HCT116 (cell line): Measurements from ENCODE around the gene DYNC1I1. TPM values are rescaled to one million over a fixed set of nuclear protein-coding genes. Genes with fewer than 3 reads are reported as not detected.

Experiments
- ATAC-seq: fragments of 200-7000 bp; cut with Tn5 transposase; 2 replicates; pipeline ENCODE4 v1.9.1; 2020; ENCODE audit warnings: mild to moderate bottlenecking, moderate library complexity
- BruUV-seq: library from RNA; stranded (reverse); fragments of 400-500 nt; replicated peaks from 2 replicates; lab custom pipeline; 2021; lab: Mats Ljungman, UMichigan
- CTCF ChIA-PET: fragments of 300-600 bp; sonication (Branson Sonifier 250); formaldehyde crosslinking; loops from one replicate; lab custom pipeline; 2021; ENCODE audit warnings: antibody characterized with exemption; lab: Charles Lee
- POLR2A ChIA-PET: fragments of 300-600, 350-600 bp; sonication (Branson Sonifier 250); formaldehyde crosslinking; loops from one replicate; lab custom pipeline; 2021; ENCODE audit warnings: antibody characterized with exemption; lab: Charles Lee
- RAD21 ChIA-PET, 2 experiments: fragments of 300-600 bp; sonication (Branson Sonifier 250); formaldehyde crosslinking; loops; one replicate each; lab custom pipeline; 2023; ENCODE audit warnings: low total read pairs in 2 of 2; ENCODE audit not compliant: uncharacterized antibody in 2 of 2, unreplicated experiment in 2 of 2, low non-redundant PET in 1 of 2; lab: Charles Lee
- DNase-seq: peaks from one replicate; pipeline ENCODE4 v3.0.0-alpha.2; 2010; ENCODE audit warnings: low read depth, low spot score
- H2AFZ ChIP-seq: fragments of 200-600 bp; shearing (Covaris generic), sonication (generic); 2 replicates; pipeline ENCODE4 v1.6.1; 2017; ENCODE audit warnings: low read depth, mixed run types, mixed read lengths, antibody characterized with exemption, low read length; ENCODE audit not compliant: poor library complexity, severe bottlenecking
- H3K27ac ChIP-seq: 2 replicates; pipeline ENCODE4 v1.5.1; 2012; ENCODE audit warnings: low read depth, low read length
- H3K27me3 ChIP-seq: fragments of 200-600 bp; sonication (generic); 2 replicates; pipeline ENCODE4 v1.6.1; 2016; ENCODE audit warnings: mixed run types, low read length, mixed read lengths; ENCODE audit not compliant: insufficient read depth
- H3K36me3 ChIP-seq, 2 experiments: fragments of 200-500 bp in 1 of 2; fragments of 200-600 bp in 1 of 2; sonication (Bioruptor generic) in 1 of 2; sonication (generic) in 1 of 2; 2 replicates each; pipeline versions ENCODE4 v1.5.1 to v1.6.1; 2014 to 2016; ENCODE audit warnings: low read length in 2 of 2, inconsistent platforms in 1 of 2, mixed read lengths in 1 of 2, mixed run types in 1 of 2; ENCODE audit not compliant: insufficient read depth in 2 of 2, control insufficient read depth in 1 of 2
- H3K4me1 ChIP-seq, 2 experiments: fragments of 200-600 bp in 1 of 2; sonication (generic) in 1 of 2; 2 replicates each; pipeline versions ENCODE4 v1.5.1 to v1.6.1; 2012 to 2017; ENCODE audit warnings: low read length in 2 of 2, inconsistent platforms in 1 of 2, mild to moderate bottlenecking in 1 of 2, mixed read lengths in 1 of 2, mixed run types in 1 of 2, moderate library complexity in 1 of 2; ENCODE audit not compliant: insufficient read depth in 2 of 2, control insufficient read depth in 1 of 2
- H3K4me2 ChIP-seq: fragments of 200-600 bp; sonication (generic); 2 replicates; pipeline ENCODE4 v1.6.1; 2017; ENCODE audit warnings: mixed run types, low read length, mixed read lengths
- H3K4me3 ChIP-seq, 2 experiments: fragments of 200-600 bp in 1 of 2; sonication (generic) in 1 of 2; replicated peaks in 1 of 2; 2 replicates each; pipeline ENCODE4 v1.5.1; 2011 to 2016; ENCODE audit warnings: low read length in 2 of 2, control low read depth in 1 of 2, low read depth in 1 of 2, mild to moderate bottlenecking in 1 of 2, mixed read lengths in 1 of 2, mixed run types in 1 of 2
- H3K79me2 ChIP-seq: fragments of 200-600 bp; sonication (generic); 2 replicates; pipeline ENCODE4 v1.6.1; 2017; ENCODE audit warnings: mild to moderate bottlenecking, mixed run types, low read length, moderate library complexity, mixed read lengths; ENCODE audit not compliant: insufficient read depth
- H3K9ac ChIP-seq: fragments of 200-600 bp; sonication (generic); 2 replicates; pipeline ENCODE4 v1.6.1; 2016; ENCODE audit warnings: low read length, mixed read lengths
- H3K9me2 ChIP-seq: fragments of 200-600 bp; sonication (generic), shearing (Covaris generic); 2 replicates; pipeline ENCODE4 v1.6.1; 2017; ENCODE audit warnings: mixed run types, mild to moderate bottlenecking, moderate library complexity; ENCODE audit not compliant: insufficient read depth
- H3K9me3 ChIP-seq, 2 experiments: fragments of 200-500 bp in 1 of 2; fragments of 200-600 bp in 1 of 2; sonication (Bioruptor generic) in 1 of 2; sonication (generic) in 1 of 2; 2 replicates each; pipeline ENCODE4 v1.6.1; 2014 to 2017; ENCODE audit warnings: low read length in 2 of 2, mixed read lengths in 2 of 2, inconsistent platforms in 1 of 2, low read depth in 1 of 2, mild to moderate bottlenecking in 1 of 2, mixed run types in 1 of 2, moderate library complexity in 1 of 2; ENCODE audit not compliant: control insufficient read depth in 1 of 2, insufficient read depth in 1 of 2
- H4K20me1 ChIP-seq: fragments of 200-600 bp; sonication (generic), shearing (Covaris generic); 2 replicates; pipeline ENCODE4 v1.6.1; 2017; ENCODE audit warnings: mixed run types, mild to moderate bottlenecking, moderate library complexity; ENCODE audit not compliant: insufficient read depth
- ATF3 ChIP-seq: IDR thresholded peaks from 2 replicates; pipeline ENCODE4 v1.6.1; 2012
- CBX3 ChIP-seq: IDR thresholded peaks from 2 replicates; pipeline ENCODE4 v1.6.1; 2012; ENCODE audit warnings: low read depth
- CEBPB ChIP-seq: IDR thresholded peaks from 2 replicates; pipeline ENCODE4 v1.6.1; 2012; ENCODE audit warnings: low read depth
- EGR1 ChIP-seq: IDR thresholded peaks from 2 replicates; pipeline ENCODE4 v1.6.1; 2012; ENCODE audit warnings: low read depth
- ELF1 ChIP-seq: IDR thresholded peaks from 2 replicates; pipeline ENCODE4 v1.6.1; 2012; ENCODE audit warnings: low read depth, borderline replicate concordance
- EZH2 ChIP-seq: fragments of 200-600 bp; sonication (generic); IDR thresholded peaks from 2 replicates; pipeline ENCODE4 v1.6.1; 2017; ENCODE audit warnings: antibody characterized with exemption, mixed run types
- EZH2phosphoT487 ChIP-seq: fragments of 200-600 bp; IDR thresholded peaks from 2 replicates; pipeline ENCODE4 v1.6.1; 2018; ENCODE audit warnings: antibody characterized with exemption, borderline replicate concordance
- FOSL1 ChIP-seq: IDR thresholded peaks from 2 replicates; pipeline ENCODE4 v1.6.1; 2012; ENCODE audit warnings: low read depth
- JUND ChIP-seq: IDR thresholded peaks from 2 replicates; pipeline ENCODE4 v1.6.1; 2012
- POLR2A ChIP-seq: IDR thresholded peaks from 2 replicates; pipeline ENCODE4 v1.7.0; 2011; ENCODE audit warnings: borderline replicate concordance; ENCODE audit not compliant: insufficient read depth, insufficient read length; ENCODE audit errors: extremely low read depth
- POLR2AphosphoS5 ChIP-seq: IDR thresholded peaks from 2 replicates; pipeline ENCODE4 v1.6.1; 2011; ENCODE audit warnings: mild to moderate bottlenecking, low read depth, low read length, moderate library complexity
- RAD21 ChIP-seq: IDR thresholded peaks from 2 replicates; pipeline ENCODE4 v1.6.1; 2012; ENCODE audit warnings: low read depth, mild to moderate bottlenecking
- REST ChIP-seq: IDR thresholded peaks from 2 replicates; pipeline ENCODE4 v1.6.1; 2012; ENCODE audit warnings: low read depth
- SIN3A ChIP-seq: IDR thresholded peaks from 2 replicates; pipeline ENCODE4 v1.6.1; 2012; ENCODE audit warnings: low read depth
- SP1 ChIP-seq: IDR thresholded peaks from 2 replicates; pipeline ENCODE4 v1.6.1; 2012; ENCODE audit warnings: low read depth
- SRF ChIP-seq: IDR thresholded peaks from 2 replicates; pipeline ENCODE4 v1.6.1; 2012; ENCODE audit warnings: low read depth
- TCF7L2 ChIP-seq: IDR thresholded peaks from 2 replicates; pipeline ENCODE4 v1.7.0; 2011; ENCODE audit warnings: borderline replicate concordance, inconsistent platforms; ENCODE audit not compliant: insufficient read depth, insufficient read length; ENCODE audit errors: extremely low read depth
- YY1 ChIP-seq: IDR thresholded peaks from 2 replicates; pipeline ENCODE4 v1.6.1; 2011; ENCODE audit warnings: low read length, low read depth, moderate library complexity, mild to moderate bottlenecking; ENCODE audit not compliant: insufficient replicate concordance; ENCODE audit errors: extremely low read depth
- ZFX ChIP-seq: fragments of 450-650 bp; IDR thresholded peaks from 2 replicates; pipeline ENCODE4 v1.6.1; 2017
- ZNF274 ChIP-seq: fragments of 200-500 bp; sonication (Bioruptor generic); IDR thresholded peaks from 2 replicates; pipeline ENCODE4 v1.6.1; 2014; ENCODE audit warnings: mild to moderate bottlenecking, low read depth, low read length, inconsistent platforms
- intact Hi-C: fragments of 100-400 bp; cut with micrococcal nuclease; formaldehyde crosslinking; loops from 2 replicates; pipeline ENCODE4 v1.10.0; 2022
- total RNA-seq: library from RNA; stranded (reverse); gene quantifications from one replicate; pipeline ENCODE4 v1.2.1, GENCODE V29; 2021; ENCODE audit not compliant: unreplicated experiment

DYNC1I1 gene
- total RNA-seq, 1 experiment from 2014 or later = not detected

- RAD21 ChIA-PET = no interaction called here
- Histone ChIP-seq H3K79me2 (no peaks in the 10 kb centered on the region), H3K9ac (no peak overlapping the region), H2AFZ (no peak overlapping the region), H3K9me2 (no peaks in the 10 kb centered on the region), H3K4me3 (no peak overlapping the region), H4K20me1 (no peaks in the 10 kb centered on the region), H3K4me1 (no peaks in the 10 kb centered on the region), H3K27me3 (peaks cover 49% of the 10 kb centered on the region), H3K27ac (no peak overlapping the region), H3K4me2 (no peak overlapping the region), H3K36me3 (no peaks in the 10 kb centered on the region), H3K9me3 (no peaks in the 10 kb centered on the region)
- DNase-seq = no peak
- BruUV-seq = no TSS peak
- CTCF ChIA-PET = no interaction called here
- intact Hi-C loops = no loop called here
- no peak for TF ChIP-seq FOSL1
- TF ChIP-seq RAD21 = no peak
- TF ChIP-seq POLR2A = no peak
- TF ChIP-seq EZH2 = no peak
- TF ChIP-seq EGR1 = no peak
- TF ChIP-seq REST = no peak
- TF ChIP-seq CBX3 = no peak
- TF ChIP-seq YY1 = no peak
- no peak for TF ChIP-seq CEBPB
- TF ChIP-seq POLR2AphosphoS5 = no peak
- TF ChIP-seq ATF3 = no peak
- TF ChIP-seq SRF = no peak
- no peak for TF ChIP-seq TCF7L2
- no peak for TF ChIP-seq EZH2phosphoT487
- TF ChIP-seq ZFX = no peak
- no peak for TF ChIP-seq ZNF274
- no peak for TF ChIP-seq JUND
- TF ChIP-seq SIN3A = no peak
- no peak for TF ChIP-seq ELF1
- no peak for TF ChIP-seq SP1
- POLR2A ChIA-PET = no interaction called here
- no peak for ATAC-seq
Measured at GRCh38 chr7:95955748-95956147, 183.4 kb downstream of the DYNC1I1 start.
